SH-SY5Y (cell line): Measurements from ENCODE around the gene HTD2.

Experiments
- GATA2 ChIP-seq: IDR thresholded peaks from 2 replicates; pipeline ENCODE4 v1.6.1; 2011; ENCODE audit warnings: mild to moderate bottlenecking, low read depth, low read length
- GATA3 ChIP-seq: IDR thresholded peaks from 2 replicates; pipeline ENCODE4 v1.6.1; 2011; ENCODE audit warnings: low read depth, mild to moderate bottlenecking, low read length, moderate library complexity

Gene HTD2

DNA sequence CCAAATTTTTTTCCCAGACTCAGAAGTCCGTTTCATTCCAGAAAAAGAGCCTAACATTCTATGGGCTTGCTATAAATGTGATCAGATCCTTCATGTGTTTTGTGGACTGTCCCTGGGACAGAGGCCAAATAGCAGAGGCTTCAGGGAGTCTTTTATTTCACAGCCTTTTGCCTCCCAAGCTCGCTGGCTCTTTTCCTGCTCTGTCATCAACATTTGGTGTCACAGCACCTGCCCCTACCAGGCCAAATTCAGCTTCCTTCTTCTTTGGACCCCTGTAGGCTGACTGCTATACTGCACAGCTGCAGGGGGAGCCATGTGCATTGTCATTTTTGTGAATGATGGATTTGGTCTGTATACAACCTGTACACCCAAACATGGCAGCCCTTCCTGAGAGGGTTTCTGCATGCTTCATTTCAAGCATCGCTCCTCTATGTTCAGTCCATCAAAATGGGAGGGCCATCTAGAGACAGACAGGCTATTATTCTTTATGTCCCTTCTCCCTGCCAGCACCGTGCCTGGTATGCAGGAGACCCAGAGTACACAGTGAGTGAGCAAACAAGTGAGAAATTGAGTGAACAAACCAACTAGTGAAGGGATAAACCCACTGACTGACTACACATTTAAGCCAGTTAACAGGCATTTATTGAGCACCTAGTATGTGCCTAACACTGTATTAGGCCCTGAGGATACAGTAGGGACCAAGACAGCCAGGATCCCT is 18.1 kb upstream of the HTD2 start:
- TF ChIP-seq GATA2, result no peak
- TF ChIP-seq GATA3, result no peak

- TF ChIP-seq GATA3 (no peak), GATA2 (no peak)
Observed at GRCh38 chr3:58291671-58292338, 14.5 kb upstream of the HTD2 start.

DNA sequence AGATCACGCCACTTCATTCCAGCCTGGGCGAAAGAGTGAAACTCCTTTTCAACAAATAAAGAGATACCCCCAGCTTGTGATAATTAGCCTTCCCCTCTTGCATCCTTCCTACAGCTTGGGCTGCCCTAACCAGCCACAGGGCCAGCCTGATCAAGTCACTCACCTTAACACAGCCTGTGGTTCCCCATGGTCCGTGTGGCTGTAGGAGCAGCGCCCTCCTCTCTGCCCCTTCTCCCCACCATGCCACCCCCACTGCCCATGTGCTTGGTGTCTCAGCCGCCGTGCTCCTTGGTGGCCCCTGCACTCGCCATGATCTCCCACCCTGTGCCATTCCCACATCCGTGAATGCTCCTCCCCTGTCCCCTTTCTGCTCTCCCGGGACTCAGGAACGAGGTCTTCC is 13.5 kb upstream of the HTD2 start:
- TF ChIP-seq GATA2, result no peak
- no peak for TF ChIP-seq GATA3

GRCh38 chr3:58293516-58293915 is 12.8 kb upstream of the HTD2 start:
- TF ChIP-seq GATA3 (no peak), GATA2 (no peak)

GRCh38 chr3:58296269-58296668 is 10.1 kb upstream of the HTD2 start:
- TF ChIP-seq GATA3 (no peak), GATA2 (no peak)

DNA sequence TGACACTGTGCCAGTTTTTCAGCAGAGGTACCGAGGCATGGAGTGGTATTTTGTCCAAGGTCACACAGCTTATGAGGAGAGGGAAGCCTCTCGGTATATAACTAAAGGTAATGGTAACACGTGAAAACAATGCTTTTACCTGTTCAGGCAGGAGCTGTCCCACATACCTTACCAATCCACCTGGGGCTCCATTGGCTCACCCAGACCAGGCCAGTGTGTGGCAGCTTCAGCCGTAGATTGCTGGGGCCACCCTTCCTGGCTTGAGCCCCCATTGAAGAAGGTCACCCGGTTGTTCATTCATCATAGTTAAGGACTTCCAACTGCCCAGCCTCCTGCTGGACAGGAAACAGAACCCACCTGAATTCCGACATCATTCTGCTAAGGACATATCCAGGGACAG is 9.5 kb upstream of the HTD2 start:
- TF ChIP-seq GATA3 (no peak), GATA2 (no peak)

DNA sequence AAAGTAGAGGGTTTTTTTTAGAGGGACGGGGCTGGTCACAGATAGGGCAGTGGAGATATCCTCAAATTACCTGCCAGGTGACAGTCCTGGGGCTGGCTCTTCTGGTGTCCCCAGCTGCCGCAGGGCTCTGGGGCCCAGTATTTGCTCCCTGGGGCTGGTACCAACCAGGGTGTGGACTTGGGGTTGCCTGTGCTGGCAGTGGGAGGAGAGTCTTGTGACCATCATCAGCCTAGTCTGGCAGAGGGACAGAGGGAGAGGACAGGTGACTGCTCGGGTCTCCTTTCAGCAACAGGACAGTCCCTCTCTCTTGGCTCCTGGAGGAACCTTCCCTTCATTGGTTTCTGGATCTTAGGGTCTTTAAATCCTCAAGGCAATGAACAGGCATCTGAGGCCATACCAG is 8.1 kb upstream of the HTD2 start:
- TF ChIP-seq GATA2 (no peak), GATA3 (no peak)

GRCh38 chr3:58299075-58299474 is 7.2 kb upstream of the HTD2 start:
- TF ChIP-seq GATA2 (no peak), GATA3 (no peak)

GRCh38 chr3:58299839-58300516 is 6.3 kb upstream of the HTD2 start:
- TF ChIP-seq GATA3 (no peak), GATA2 (no peak)

DNA sequence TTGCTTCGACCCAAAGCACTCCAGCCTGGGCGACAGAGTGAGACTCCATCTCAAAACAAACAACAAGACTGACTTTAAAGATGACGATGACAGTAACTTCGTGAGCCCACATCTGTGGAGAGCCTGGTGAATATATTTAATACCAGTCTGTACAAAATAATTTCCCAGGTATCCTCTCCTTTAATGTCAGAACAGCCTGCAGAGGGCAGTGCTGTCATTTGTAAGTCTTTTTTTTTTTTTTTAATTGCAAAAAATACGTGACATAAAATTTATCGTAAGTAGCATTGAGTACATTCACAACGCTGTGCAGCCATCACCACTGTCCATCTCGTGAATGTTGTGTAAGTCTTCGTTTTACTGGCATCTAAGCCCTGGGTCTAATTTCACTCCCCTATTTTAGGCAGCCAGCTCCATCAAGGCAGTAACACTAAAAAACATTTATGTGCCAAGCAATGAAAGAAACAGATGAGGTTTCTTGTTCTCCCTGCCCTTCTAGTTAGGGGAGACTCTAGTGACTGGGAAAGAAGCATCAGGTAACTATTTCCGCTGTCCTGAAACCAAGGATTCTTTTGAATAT is 1.4 kb downstream of the HTD2 start:
- TF ChIP-seq GATA3, result no peak
- TF ChIP-seq GATA2, result no peak

GRCh38 chr3:58308728-58309127 is 2.4 kb downstream of the HTD2 start:
- TF ChIP-seq GATA3 (no peak), GATA2 (no peak)

- TF ChIP-seq GATA3, result no peak
- TF ChIP-seq GATA2, result no peak
Observed at GRCh38 chr3:58317811-58318210, 11.5 kb downstream of the HTD2 start.

DNA sequence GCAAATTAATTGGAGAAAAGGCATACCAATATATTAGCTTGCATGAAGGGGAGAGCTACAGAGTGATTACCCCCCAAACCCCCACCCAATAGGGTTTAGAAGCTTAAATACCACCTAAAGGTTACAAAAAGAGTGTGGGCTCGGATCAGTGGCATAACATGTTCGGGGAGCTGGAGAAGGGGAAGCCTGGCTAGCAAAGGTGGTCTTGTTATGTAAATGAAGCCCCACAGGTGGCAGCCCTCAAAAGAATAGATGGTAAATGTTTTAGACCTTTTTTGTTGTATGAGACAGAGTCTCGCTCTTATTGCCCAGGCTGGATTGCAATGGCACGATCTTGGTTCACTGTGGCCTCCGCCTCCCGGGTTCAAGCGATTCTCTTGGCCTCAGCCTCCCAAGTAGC is 15.5 kb downstream of the HTD2 start:
- no peak for TF ChIP-seq GATA2

DNA sequence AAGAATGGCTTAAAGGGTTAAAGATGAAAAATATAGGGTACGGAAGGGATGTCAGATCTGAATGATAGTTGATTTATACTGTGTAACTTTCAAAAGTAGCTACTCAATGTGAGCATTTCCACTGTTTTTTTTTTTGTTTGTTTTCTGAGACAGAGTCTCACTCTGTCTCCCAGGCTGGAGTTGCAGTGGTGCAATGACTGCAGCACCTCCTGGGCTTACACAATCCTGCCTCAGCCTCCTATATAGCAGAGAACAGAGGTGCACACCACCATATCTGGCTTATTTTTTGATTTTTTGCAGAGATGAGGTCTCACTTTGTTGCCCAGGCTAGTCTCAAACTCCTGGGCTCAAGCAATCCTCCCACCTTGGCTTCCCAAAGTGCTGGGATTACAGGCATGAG is 16.5 kb downstream of the HTD2 start:
- TF ChIP-seq GATA3 (no peak), GATA2 (no peak)
